HG03066 (cell line): Measurements from ENCODE around the gene PTPRB.
"Not testable (repeated sequence)": the region's sequence is repeated elsewhere in the genome, so short reads cannot be mapped to it uniquely, and the experiment has no call there.

Experiments
- ATAC-seq: cut with Tn5 transposase; IDR thresholded peaks from one replicate; pipeline ENCODE4 v1.9.1; 2021; ENCODE audit warnings: low read depth; ENCODE audit not compliant: unreplicated experiment

The PTPRB gene

DNA sequence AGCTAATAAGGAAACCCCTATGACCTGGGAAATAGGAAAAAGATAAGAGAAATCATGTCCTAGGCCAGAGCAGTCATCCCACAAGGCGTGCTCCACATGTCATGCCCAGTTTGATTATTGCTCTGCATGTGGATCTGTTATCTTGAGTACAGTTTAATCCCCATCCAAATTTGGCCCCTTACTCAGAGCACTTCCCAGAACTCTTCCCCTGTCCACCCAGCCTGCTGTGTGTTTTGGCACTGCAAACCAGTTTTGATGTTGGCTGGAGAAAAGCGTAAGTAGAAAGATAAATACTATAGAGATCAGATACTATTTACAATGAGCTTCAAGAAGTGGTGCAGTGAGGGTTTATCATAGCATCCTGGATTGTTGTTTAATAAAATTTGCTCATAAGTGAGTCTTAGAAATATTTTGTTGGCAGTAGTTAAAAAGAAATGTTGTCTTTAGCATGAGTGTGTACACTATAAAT is 83.8 kb downstream of the PTPRB start:
- no peak for ATAC-seq

- ATAC-seq, result no peak
These were observed 85.5 kb downstream of the PTPRB start for GRCh38 chr12:70551731-70552130.

- ATAC-seq, result no peak
These were observed 87.0 kb downstream of the PTPRB start for GRCh38 chr12:70550180-70550577.

DNA sequence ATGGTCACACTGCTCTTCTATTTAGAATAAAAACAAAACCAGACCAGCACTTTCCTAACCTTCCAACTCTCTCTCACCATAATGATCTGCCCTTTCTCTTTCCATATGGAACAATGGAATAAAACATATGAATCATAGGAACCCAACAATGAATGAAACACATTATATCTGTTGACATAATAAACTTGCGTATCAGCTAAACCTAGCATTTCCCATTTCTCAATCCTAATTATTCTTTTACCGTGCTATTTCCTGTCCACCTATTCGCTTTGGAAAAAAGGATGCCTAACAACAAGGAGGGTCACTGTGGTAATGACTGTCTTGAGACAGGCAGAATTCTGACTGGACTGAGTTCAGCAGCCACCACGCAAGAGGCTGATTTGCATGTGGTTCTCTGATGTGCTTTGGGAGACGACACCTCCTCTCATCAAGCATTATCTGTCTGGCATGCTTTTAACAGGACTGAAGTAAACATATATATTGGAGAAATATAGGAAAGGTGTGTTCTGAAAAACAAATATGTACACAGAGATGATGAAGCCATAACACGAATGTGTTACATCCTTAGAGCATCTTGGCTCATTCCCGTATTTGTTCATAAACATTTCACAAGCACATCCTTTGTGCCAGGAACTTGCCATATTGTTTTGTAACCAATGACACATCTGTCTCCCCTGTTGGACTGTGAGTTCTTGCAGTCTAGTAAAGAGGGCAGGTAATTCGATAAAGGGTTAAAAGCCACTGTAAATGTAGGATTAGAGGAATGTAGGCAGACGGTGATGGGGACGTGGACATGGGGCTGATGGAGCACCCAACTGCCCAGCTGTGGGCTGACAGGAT is 87.7 kb downstream of the PTPRB start:
- ATAC-seq, result no peak

- ATAC-seq, result no peak
These were observed 93.8 kb downstream of the PTPRB start for GRCh38 chr12:70543444-70543843.

- no peak for ATAC-seq
These were observed 96.2 kb downstream of the PTPRB start for GRCh38 chr12:70540996-70541395.

- no peak for ATAC-seq
These were observed 100.6 kb downstream of the PTPRB start for GRCh38 chr12:70536650-70537049.

GRCh38 chr12:70535896-70536374 is 101.3 kb downstream of the PTPRB start:
- ATAC-seq, result no peak

GRCh38 chr12:70534466-70534865 is 102.8 kb downstream of the PTPRB start:
- no peak for ATAC-seq

- no peak for ATAC-seq
These were observed 107.6 kb downstream of the PTPRB start for GRCh38 chr12:70529647-70530046.

DNA sequence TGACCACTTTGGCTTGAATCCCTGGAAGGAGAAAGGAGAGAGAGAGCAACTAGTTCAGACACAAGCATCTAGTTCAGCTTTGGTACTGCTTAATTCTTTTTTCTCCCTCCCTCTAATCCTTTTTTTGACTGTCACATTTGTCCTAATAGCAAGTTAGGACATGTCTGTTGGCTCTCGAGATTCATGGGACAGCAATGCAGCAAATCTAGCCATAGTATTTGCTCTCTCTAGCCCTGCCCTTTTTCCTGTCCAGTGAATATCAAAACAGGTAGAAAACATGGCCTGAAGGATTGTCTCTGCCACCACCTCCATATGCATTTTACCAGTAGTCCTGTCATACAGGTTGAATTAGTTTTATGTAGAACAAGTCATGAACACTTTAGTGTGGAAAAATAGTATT is 116.4 kb downstream of the PTPRB start:
- no peak for ATAC-seq

DNA sequence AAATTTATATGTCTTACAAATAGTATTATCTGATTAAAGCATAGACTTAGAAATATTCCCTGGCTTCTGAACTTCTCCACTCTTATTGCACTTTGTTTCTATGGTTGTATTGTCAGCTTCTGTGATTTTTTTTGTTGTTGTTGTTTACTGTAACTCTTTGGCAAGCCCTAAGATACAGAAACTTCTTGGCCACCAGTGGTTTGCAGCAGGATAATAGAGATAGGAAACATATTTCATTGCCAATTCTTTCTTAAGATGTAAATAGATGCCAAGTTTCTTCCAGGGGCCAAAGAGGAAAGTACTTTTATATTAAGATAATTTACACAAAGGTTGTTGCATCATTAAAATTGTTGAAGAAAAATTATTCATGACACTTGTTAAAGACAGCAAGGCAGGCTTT is 123.8 kb downstream of the PTPRB start:
- no peak for ATAC-seq

- ATAC-seq, result no peak
These were observed 129.1 kb downstream of the PTPRB start for GRCh38 chr12:70508178-70508577.

GRCh38 chr12:70507442-70507841 is 129.8 kb downstream of the PTPRB start:
- no peak for ATAC-seq

GRCh38 chr12:70497508-70497907 is 139.7 kb downstream of the PTPRB start:
- ATAC-seq, result no peak

DNA sequence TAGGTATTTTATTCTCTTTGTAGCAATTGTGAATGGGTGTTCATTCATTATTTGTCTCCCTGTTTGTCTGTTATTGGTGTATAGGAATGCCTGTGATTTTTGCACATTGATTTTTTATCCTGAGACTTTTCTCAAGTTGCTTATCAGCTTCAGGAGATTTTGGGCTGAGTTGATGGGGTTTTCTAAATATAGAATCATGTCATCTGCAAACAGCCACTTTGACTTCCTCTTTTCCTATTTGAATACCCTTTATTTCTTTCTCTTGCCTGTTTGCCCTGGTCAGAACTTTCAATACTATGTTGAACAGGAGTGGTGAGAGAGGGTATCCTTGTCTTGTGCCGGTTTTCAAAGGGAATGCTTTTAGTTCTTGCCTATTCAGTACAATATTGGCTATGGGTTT is 144.3 kb downstream of the PTPRB start:
- not testable (repeated sequence) for ATAC-seq

DNA sequence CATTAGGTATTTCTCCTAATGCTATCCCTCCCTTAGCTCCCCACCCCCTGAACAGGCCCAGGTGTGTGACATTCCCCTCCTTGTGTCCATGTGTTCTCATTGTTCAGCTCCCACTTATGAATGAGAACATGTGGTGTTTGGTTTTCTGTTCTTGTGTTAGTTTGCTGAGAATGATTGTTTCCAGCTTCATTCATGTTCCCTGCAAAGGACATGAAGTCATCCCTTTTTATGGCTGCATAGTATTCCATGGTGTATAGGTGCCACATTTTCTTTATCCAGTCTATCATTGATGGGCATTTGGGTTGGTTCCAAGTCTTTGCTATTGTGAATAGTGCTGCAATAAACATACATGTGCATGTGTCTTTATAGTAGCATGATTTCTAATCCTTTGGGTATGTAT is 146.3 kb downstream of the PTPRB start:
- not testable (repeated sequence) for ATAC-seq

DNA sequence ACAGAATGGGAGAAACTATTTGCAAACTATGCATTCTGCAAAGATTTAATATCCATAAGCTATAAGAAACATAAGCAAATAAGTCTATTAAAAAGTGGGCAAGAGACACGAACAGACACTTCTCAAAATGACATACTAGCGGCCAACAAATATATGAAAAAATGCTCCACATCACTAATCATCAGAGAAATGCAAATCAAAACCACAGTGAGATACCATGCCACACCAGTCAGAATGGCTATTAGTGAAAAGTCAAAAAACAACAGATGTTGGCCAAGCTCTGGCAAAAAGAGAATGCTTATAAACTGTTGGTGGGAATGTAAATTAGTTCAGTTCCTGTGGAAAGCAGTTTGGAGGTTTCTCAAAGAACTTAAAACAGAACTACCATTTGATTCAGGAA is 149.8 kb downstream of the PTPRB start:
- no peak for ATAC-seq

DNA sequence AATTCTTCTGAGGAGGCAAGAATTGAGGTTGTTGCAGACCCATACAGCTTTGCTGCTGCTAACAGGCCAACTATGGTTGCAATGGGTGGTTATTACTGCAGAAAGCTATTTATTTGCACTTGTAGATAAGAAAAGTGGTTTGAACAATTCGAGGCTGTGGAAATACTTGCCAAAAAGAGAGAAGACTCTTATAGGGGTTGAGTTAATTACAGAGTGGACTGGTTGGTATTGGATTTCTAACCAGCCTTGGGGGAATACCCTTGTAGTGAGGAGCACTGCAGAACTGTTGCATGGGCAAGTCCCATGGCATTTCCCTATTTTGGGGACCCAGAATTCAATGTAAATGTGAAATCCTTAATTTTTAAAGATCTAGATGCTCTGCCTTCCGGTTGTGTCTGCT is 150.6 kb downstream of the PTPRB start:
- ATAC-seq, result no peak

DNA sequence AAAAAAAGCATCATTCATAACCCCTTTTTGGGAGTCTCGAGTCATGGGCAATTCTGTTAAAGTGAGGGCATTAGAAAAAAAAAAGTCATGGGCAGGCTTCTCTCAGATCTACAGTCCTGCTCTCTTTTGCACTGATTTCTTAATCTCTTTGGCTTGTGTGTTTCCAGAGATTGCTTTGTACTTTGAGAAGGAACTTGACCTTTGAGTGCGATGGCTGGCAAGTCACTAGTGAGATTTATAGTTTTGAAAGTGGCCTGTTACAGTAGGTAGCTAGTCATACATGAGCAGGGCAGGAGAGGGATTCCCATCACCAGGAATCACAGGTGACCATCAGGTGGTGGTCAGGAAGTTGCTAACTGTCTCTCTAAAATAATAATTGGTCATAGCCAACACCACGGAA is 151.5 kb downstream of the PTPRB start:
- ATAC-seq, result no peak

DNA sequence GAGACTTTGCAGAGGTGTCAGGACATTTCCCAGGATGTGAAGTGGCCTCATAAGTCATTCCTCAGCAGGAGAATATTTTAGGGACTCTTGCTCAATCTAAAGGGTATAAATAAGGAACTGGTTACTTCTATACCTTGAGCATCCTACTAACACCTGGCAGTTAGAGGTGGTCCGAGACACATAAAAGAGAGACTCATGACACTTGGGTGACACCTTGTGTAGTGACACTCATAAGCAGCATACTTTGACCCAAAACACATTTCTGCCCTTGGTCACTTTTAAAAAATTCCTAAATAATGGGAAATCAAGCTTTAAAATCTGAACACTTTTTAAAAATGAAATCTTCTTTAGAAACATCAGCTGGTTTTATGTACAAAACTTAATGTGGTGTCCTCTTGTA is 152.8 kb downstream of the PTPRB start:
- ATAC-seq, result no peak

DNA sequence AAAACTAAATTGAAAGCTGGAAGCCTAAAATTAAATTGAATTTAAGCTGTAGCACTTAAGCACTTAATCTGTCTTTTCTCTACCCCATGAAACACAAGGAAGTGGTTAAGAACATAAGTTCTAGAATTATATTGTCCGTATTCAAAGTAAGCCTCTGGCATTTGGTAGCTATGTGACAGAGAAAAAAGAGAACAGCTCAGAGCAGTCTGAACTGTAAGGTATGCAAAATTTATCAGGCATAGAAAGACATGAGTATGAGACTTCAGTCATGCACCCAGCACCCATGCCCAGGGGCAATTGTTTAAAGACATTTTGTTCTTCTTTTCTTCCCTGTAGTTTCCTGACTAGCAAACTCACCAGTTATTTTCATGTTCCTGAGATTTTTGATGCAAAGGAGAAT is 154.5 kb downstream of the PTPRB start:
- ATAC-seq, result no peak
